HL-60 (cell line): ENCODE results near the gene DOCK2.

Experiments used
- DNase-seq, 2 experiments: peaks; one replicate each; pipeline ENCODE4 v3.0.0-alpha.2; 2010 to 2020; ENCODE audit warnings: low read depth in 1 of 2, low spot score in 1 of 2
- H3K27ac ChIP-seq: fragments of 250-450 bp; sonication (Bioruptor Pico); replicated peaks from 2 replicates; pipeline ENCODE4 v1.5.1; 2020; ENCODE audit warnings: mild to moderate bottlenecking, moderate library complexity
- H3K27me3 ChIP-seq: fragments of 250-450 bp; sonication (Bioruptor Pico); 2 replicates; pipeline ENCODE4 v1.5.1; 2021; ENCODE audit warnings: mild to moderate bottlenecking, moderate library complexity; ENCODE audit not compliant: insufficient read depth, poor library complexity, severe bottlenecking
- H3K4me3 ChIP-seq: replicated peaks from 2 replicates; pipeline ENCODE4 v1.5.1; 2011; ENCODE audit warnings: mild to moderate bottlenecking, control low read depth, low read length; ENCODE audit not compliant: insufficient read depth
- CTCF ChIP-seq: IDR thresholded peaks from one replicate; pipeline ENCODE4 v1.5.1; 2011; ENCODE audit warnings: low read length, control low read depth, inconsistent platforms; ENCODE audit not compliant: insufficient read depth
- GABPA ChIP-seq: IDR thresholded peaks from 2 replicates; pipeline ENCODE4 v1.6.1; 2012; ENCODE audit warnings: low read depth
- POLR2AphosphoS5 ChIP-seq: IDR thresholded peaks from 2 replicates; pipeline ENCODE4 v1.6.1; 2012; ENCODE audit warnings: low read depth
- REST ChIP-seq: IDR thresholded peaks from 2 replicates; pipeline ENCODE4 v1.6.1; 2012; ENCODE audit warnings: low read depth; ENCODE audit not compliant: insufficient replicate concordance
- SPI1 ChIP-seq: IDR thresholded peaks from 2 replicates; pipeline ENCODE4 v1.6.1; 2012; ENCODE audit warnings: low read depth, mild to moderate bottlenecking, borderline replicate concordance

DOCK2 gene

GRCh38 chr5:169869066-169869465 lies 232.0 kb downstream of the DOCK2 start:
- no peak for TF ChIP-seq GABPA
- TF ChIP-seq SPI1 = no peak
- TF ChIP-seq REST = no peak
- TF ChIP-seq CTCF = no peak
- no peak for TF ChIP-seq POLR2AphosphoS5
- no peak overlapping the region for H3K27ac ChIP-seq
- no peaks in the 10 kb centered on the region for H3K27me3 ChIP-seq
- no peak for DNase-seq
- H3K4me3 ChIP-seq = no peak overlapping the region

- H3K4me3 ChIP-seq = no peak overlapping the region
- H3K27me3 ChIP-seq = no peaks in the 10 kb centered on the region
- H3K27ac ChIP-seq = no peak overlapping the region
- no peak for TF ChIP-seq CTCF
- TF ChIP-seq SPI1 = no peak
- TF ChIP-seq REST = no peak
- no peak for TF ChIP-seq GABPA
- TF ChIP-seq POLR2AphosphoS5 = no peak
- DNase-seq = no peak
Measured at GRCh38 chr5:169870211-169870610, 233.1 kb downstream of the DOCK2 start.

- Histone ChIP-seq H3K27me3 (no peaks in the 10 kb centered on the region), H3K27ac (no peak overlapping the region; the same call in 1 of the 2 replicates), H3K4me3 (no peak overlapping the region)
- no peak for TF ChIP-seq CTCF
- TF ChIP-seq REST = no peak
- TF ChIP-seq SPI1 = no peak
- no peak for TF ChIP-seq GABPA
- TF ChIP-seq POLR2AphosphoS5 = no peak
- no peak for DNase-seq
Measured at GRCh38 chr5:169871826-169872490, 234.9 kb downstream of the DOCK2 start.
